ENCODE results near the gene ANTXR2.
"Not testable (repeated sequence)": the region's sequence is repeated elsewhere in the genome, so short reads cannot be mapped to it uniquely, and the experiment has no call there.

ANTXR2 gene

GRCh38 chr4:80072744-80073472 is at the start of gene ANTXR2:
Gene ANTXR2 (minus strand): TSS chr4:80073229. CDS start chr4:80072560, 669 bp downstream.
- FAIRE-seq: no peak
- DNase-seq (ENCODE audit: low spot score): peak; percentile 88

GRCh38 chr4:80121815-80122214 is 48.8 kb upstream of the ANTXR2 start:
- not testable (repeated sequence) for DNase-seq (ENCODE audit: low spot score); FAIRE-seq

GRCh38 chr4:80119620-80120019 is 46.6 kb upstream of the ANTXR2 start:
- DNase-seq (ENCODE audit: low spot score); FAIRE-seq: not testable (repeated sequence)

- FAIRE-seq: no peak
- no peak for DNase-seq (ENCODE audit: low spot score)
Measured at GRCh38 chr4:80116516-80116915, 43.5 kb upstream of the ANTXR2 start.

- DNase-seq (ENCODE audit: low spot score) (no peak), FAIRE-seq (no peak)
Measured at GRCh38 chr4:80115368-80116181, 42.5 kb upstream of the ANTXR2 start.

GRCh38 chr4:80114732-80115265 is 41.8 kb upstream of the ANTXR2 start:
- FAIRE-seq: no peak
- no peak for DNase-seq (ENCODE audit: low spot score)

GRCh38 chr4:80113615-80114014 is 40.6 kb upstream of the ANTXR2 start:
- FAIRE-seq: no peak
- no peak for DNase-seq (ENCODE audit: low spot score)

- no peak for FAIRE-seq
Measured at GRCh38 chr4:80112236-80112635, 39.2 kb upstream of the ANTXR2 start.

GRCh38 chr4:80111276-80111675 is 38.2 kb upstream of the ANTXR2 start:
- DNase-seq (ENCODE audit: low spot score) (no peak), FAIRE-seq (no peak)

More at GRCh38 chr4:80112236-80112635, 39.2 kb upstream of the ANTXR2 start:
- DNase-seq (ENCODE audit: low spot score): no peak

- FAIRE-seq (no peak), DNase-seq (ENCODE audit: low spot score) (no peak)
Measured at GRCh38 chr4:80107374-80107773, 34.3 kb upstream of the ANTXR2 start.

- FAIRE-seq (no peak), DNase-seq (ENCODE audit: low spot score) (no peak)
Measured at GRCh38 chr4:80104927-80105326, 31.9 kb upstream of the ANTXR2 start.

GRCh38 chr4:80103629-80104028 is 30.6 kb upstream of the ANTXR2 start:
- DNase-seq (ENCODE audit: low spot score): no peak
- FAIRE-seq: peak; percentile 5

GRCh38 chr4:80101792-80102116 is 28.7 kb upstream of the ANTXR2 start:
- FAIRE-seq (no peak), DNase-seq (ENCODE audit: low spot score) (no peak)

GRCh38 chr4:80101071-80101791 is 28.2 kb upstream of the ANTXR2 start:
- DNase-seq (ENCODE audit: low spot score): no peak
- no peak for FAIRE-seq

- FAIRE-seq (no peak), DNase-seq (ENCODE audit: low spot score) (no peak)
Measured at GRCh38 chr4:80099671-80100070, 26.6 kb upstream of the ANTXR2 start.

- DNase-seq (ENCODE audit: low spot score): no peak
- no peak for FAIRE-seq
Measured at GRCh38 chr4:80098635-80099034, 25.6 kb upstream of the ANTXR2 start.

GRCh38 chr4:80097400-80098177 is 24.6 kb upstream of the ANTXR2 start:
- DNase-seq (ENCODE audit: low spot score) (peak; percentile 61), FAIRE-seq (no peak)

- no peak for DNase-seq (ENCODE audit: low spot score)
- no peak for FAIRE-seq
Measured at GRCh38 chr4:80096175-80096850, 23.3 kb upstream of the ANTXR2 start.

GRCh38 chr4:80094191-80094590 is 21.2 kb upstream of the ANTXR2 start:
- FAIRE-seq: no peak
- DNase-seq (ENCODE audit: low spot score): no peak

GRCh38 chr4:80093563-80093962 is 20.5 kb upstream of the ANTXR2 start:
- FAIRE-seq (no peak), DNase-seq (ENCODE audit: low spot score) (no peak)
